WTC11 (cell line): Measurements from ENCODE around the gene HS3ST1.

ENCODE experiments used
- CTCF ChIP-seq: fragments of 200-600 bp; IDR thresholded peaks from 2 replicates; pipeline ENCODE4 v1.8.0; 2022; ENCODE audit warnings: antibody characterized with exemption
- HMGXB4 ChIP-seq: sonication (generic); formaldehyde crosslinking; IDR thresholded peaks from 2 replicates; pipeline ENCODE4 v1.8.1; 2023; ENCODE audit warnings: mild to moderate bottlenecking, moderate library complexity, missing genetic modification reagents
- MXD4 ChIP-seq: fragments of 250-450 bp; sonication (Bioruptor Pico); IDR thresholded peaks from 2 replicates; pipeline ENCODE4 v1.8.0; 2021; ENCODE audit warnings: mild to moderate bottlenecking, moderate library complexity, borderline replicate concordance
- SMAD3 ChIP-seq: sonication (generic); formaldehyde crosslinking; IDR thresholded peaks from 2 replicates; pipeline ENCODE4 v1.8.0; 2022; ENCODE audit warnings: missing genetic modification reagents, mild to moderate bottlenecking, borderline replicate concordance
- SP1 ChIP-seq: sonication (generic); formaldehyde crosslinking; conservative IDR thresholded peaks from 2 replicates; pipeline ENCODE4 v1.8.1; 2022; ENCODE audit warnings: missing genetic modification reagents
- ZNF263 ChIP-seq: sonication (generic); formaldehyde crosslinking; IDR thresholded peaks from 2 replicates; pipeline ENCODE4 v1.8.1; 2022; ENCODE audit warnings: low read depth, mild to moderate bottlenecking, moderate library complexity, missing genetic modification reagents
- TF ChIP-seq, protein P1 (sequence below): sonication (generic); formaldehyde crosslinking; IDR thresholded peaks from 2 replicates; pipeline ENCODE4 v1.8.1; 2023; ENCODE audit warnings: mild to moderate bottlenecking, missing genetic modification reagents

GRCh38 chr4:11436673-11437072 is 8.0 kb upstream of the HS3ST1 start:
- TF ChIP-seq SMAD3 (CRISPR knock-in tag): no peak
- TF ChIP-seq, protein P1, sequence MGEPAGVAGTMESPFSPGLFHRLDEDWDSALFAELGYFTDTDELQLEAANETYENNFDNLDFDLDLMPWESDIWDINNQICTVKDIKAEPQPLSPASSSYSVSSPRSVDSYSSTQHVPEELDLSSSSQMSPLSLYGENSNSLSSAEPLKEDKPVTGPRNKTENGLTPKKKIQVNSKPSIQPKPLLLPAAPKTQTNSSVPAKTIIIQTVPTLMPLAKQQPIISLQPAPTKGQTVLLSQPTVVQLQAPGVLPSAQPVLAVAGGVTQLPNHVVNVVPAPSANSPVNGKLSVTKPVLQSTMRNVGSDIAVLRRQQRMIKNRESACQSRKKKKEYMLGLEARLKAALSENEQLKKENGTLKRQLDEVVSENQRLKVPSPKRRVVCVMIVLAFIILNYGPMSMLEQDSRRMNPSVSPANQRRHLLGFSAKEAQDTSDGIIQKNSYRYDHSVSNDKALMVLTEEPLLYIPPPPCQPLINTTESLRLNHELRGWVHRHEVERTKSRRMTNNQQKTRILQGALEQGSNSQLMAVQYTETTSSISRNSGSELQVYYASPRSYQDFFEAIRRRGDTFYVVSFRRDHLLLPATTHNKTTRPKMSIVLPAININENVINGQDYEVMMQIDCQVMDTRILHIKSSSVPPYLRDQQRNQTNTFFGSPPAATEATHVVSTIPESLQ (CRISPR knock-in tag): no peak
- TF ChIP-seq MXD4 (CRISPR knock-in tag): no peak
- TF ChIP-seq CTCF: no peak
- TF ChIP-seq ZNF263 (CRISPR knock-in tag): no peak
- TF ChIP-seq HMGXB4 (CRISPR knock-in tag): no peak
- no peak for TF ChIP-seq SP1 (CRISPR knock-in tag)
